Measurements from ENCODE around the gene POMC. TPM values are rescaled to one million over a fixed set of nuclear protein-coding genes. Genes with fewer than 3 reads are reported as not detected.
"Not testable (repeated sequence)": the region's sequence is repeated elsewhere in the genome, so short reads cannot be mapped to it uniquely, and the experiment has no call there.

Gene POMC
- total RNA-seq, 1 donor from 2014 or later = 8.8 TPM

DNA sequence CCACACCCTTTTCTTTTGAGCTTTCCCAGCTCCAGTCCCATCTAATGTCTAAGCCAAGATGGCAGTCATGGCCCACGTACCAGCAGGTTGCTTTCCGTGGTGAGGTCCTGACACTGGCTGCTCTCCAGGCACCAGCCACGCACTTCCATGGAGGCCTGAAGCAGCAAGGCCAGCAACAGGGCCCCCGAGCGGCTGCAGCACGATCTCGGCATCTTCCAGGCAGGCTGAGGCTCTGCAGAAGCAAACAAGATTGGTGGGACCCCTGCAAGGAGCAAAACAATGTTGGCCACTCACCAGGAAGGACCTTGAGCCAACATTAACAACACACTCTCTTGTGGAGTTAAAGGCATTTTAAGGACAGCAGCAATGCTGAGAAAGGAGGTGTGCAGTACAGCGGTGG, 3.8 kb downstream of the POMC start:
- H3K4me3 ChIP-seq (ENCODE audit: low read depth, low read length) = no peak overlapping the region
- peaks cover 39% of the 10 kb centered on the region for H3K27me3 ChIP-seq (ENCODE audit: control insufficient read depth, insufficient read depth, low read length)
- DNase-seq (ENCODE audit: low read depth) = no peak
- H3K36me3 ChIP-seq (ENCODE audit: control insufficient read depth, insufficient read depth, low read length) = no peaks in the 10 kb centered on the region
- TF ChIP-seq, protein P1, sequence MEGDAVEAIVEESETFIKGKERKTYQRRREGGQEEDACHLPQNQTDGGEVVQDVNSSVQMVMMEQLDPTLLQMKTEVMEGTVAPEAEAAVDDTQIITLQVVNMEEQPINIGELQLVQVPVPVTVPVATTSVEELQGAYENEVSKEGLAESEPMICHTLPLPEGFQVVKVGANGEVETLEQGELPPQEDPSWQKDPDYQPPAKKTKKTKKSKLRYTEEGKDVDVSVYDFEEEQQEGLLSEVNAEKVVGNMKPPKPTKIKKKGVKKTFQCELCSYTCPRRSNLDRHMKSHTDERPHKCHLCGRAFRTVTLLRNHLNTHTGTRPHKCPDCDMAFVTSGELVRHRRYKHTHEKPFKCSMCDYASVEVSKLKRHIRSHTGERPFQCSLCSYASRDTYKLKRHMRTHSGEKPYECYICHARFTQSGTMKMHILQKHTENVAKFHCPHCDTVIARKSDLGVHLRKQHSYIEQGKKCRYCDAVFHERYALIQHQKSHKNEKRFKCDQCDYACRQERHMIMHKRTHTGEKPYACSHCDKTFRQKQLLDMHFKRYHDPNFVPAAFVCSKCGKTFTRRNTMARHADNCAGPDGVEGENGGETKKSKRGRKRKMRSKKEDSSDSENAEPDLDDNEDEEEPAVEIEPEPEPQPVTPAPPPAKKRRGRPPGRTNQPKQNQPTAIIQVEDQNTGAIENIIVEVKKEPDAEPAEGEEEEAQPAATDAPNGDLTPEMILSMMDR (IDR thresholded peaks at IDR 0.05; ENCODE audit: insufficient read depth, low read length, poor library complexity, severe bottlenecking) = no peak

- peaks cover 14% of the 10 kb centered on the region for H3K27me3 ChIP-seq (ENCODE audit: control insufficient read depth, insufficient read depth, low read length)
- not testable (repeated sequence) for DNase-seq (ENCODE audit: low read depth); H3K4me3 ChIP-seq (ENCODE audit: low read depth, low read length); H3K36me3 ChIP-seq (ENCODE audit: control insufficient read depth, insufficient read depth, low read length)
Measured at GRCh38 chr2:25162061-25162460, 6.3 kb downstream of the POMC start.

DNA sequence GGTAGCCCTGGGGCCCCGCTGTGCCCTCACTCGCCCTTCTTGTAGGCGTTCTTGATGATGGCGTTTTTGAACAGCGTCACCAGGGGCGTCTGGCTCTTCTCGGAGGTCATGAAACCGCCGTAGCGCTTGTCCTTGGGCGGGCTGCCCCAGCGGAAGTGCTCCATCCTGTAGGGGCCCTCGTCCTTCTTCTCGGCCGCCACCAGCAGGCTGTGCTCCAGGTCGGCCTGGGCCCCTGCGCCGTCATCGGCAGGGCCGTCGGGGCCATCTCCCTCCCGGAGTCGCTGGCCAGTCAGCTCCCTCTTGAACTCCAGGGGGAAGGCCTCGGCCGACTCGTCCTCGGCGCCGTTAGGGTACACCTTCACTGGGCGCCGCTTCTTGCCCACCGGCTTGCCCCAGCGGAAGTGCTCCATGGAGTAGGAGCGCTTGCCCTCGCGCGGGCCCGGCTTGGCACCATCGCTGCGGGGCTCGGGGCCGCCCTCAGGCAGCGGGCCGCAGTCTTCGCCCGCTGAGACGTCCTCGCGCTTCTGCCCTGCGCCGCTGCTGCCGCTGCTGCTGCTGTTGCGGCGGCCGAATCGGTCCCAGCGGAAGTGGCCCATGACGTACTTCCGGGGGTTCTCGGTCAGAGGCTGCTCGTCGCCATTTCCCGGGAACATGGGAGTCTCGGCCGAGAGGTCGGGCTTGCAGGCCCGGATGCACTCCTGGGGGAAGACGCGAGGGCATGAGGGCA, 7.2 kb downstream of the POMC start:
- no peaks in the 10 kb centered on the region for H3K36me3 ChIP-seq (ENCODE audit: control insufficient read depth, insufficient read depth, low read length)
- peaks cover 8% of the 10 kb centered on the region for H3K27me3 ChIP-seq (ENCODE audit: control insufficient read depth, insufficient read depth, low read length)
- peak overlapping the region; percentile 33 for H3K4me3 ChIP-seq (ENCODE audit: low read depth, low read length)
- TF ChIP-seq, protein P1 (IDR thresholded peaks at IDR 0.05; ENCODE audit: insufficient read depth, low read length, poor library complexity, severe bottlenecking) = no peak
- DNase-seq (ENCODE audit: low read depth) = no peak

DNA sequence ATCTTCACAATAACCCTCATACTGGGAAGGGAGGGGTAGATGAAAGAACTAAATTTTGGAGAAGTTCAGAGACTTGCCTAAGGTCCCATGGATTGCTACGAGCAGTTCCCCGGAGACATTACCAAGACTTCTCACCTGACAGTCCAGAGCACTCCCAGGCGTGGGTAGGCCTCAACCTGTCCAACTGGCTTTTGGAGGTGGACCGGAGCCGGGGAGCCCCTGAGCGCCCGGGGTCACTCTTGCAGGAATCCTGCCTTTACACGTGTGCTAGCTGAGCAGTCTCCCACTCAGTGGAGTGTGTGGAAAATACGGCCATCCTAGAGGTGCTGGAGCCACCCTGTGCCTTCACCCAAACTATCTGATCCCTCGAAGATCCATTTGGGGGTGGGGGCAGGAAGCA, 8.0 kb downstream of the POMC start:
- peaks cover 4% of the 10 kb centered on the region for H3K27me3 ChIP-seq (ENCODE audit: control insufficient read depth, insufficient read depth, low read length)
- DNase-seq (ENCODE audit: low read depth) = no peak
- TF ChIP-seq, protein P1 (IDR thresholded peaks at IDR 0.05; ENCODE audit: insufficient read depth, low read length, poor library complexity, severe bottlenecking) = no peak
- H3K4me3 ChIP-seq (ENCODE audit: low read depth, low read length) = no peak overlapping the region
- no peaks in the 10 kb centered on the region for H3K36me3 ChIP-seq (ENCODE audit: control insufficient read depth, insufficient read depth, low read length)

DNA sequence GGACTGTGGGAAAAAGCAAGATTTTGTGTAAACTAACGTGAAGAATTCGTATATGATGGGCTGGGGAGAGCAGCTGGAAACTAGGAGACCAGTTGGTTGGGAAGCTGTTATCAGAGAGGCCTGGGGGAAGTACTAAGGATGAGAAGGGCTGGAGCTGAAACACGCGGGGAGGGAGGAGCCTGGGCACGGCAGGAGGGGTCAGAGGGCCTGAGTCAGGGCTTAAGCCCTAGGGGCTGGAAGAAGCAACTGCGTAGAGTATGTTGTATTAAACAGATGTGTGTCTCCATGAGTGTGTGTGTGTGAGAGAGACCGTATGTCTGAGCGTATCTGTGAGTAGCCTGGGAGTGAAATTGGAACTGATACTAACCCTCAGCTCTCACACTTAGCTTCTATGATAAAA, 8.4 kb downstream of the POMC start:
- peaks cover 4% of the 10 kb centered on the region for H3K27me3 ChIP-seq (ENCODE audit: control insufficient read depth, insufficient read depth, low read length)
- H3K4me3 ChIP-seq (ENCODE audit: low read depth, low read length) = no peak overlapping the region
- TF ChIP-seq, protein P1 (IDR thresholded peaks at IDR 0.05; ENCODE audit: insufficient read depth, low read length, poor library complexity, severe bottlenecking) = no peak
- no peaks in the 10 kb centered on the region for H3K36me3 ChIP-seq (ENCODE audit: control insufficient read depth, insufficient read depth, low read length)
- no peak for DNase-seq (ENCODE audit: low read depth)

- TF ChIP-seq, protein P1 (IDR thresholded peaks at IDR 0.05; ENCODE audit: insufficient read depth, low read length, poor library complexity, severe bottlenecking) = no peak
- Histone ChIP-seq H3K4me3 (ENCODE audit: low read depth, low read length) (no peak overlapping the region), H3K36me3 (ENCODE audit: control insufficient read depth, insufficient read depth, low read length) (no peaks in the 10 kb centered on the region), H3K27me3 (ENCODE audit: control insufficient read depth, insufficient read depth, low read length) (no peaks in the 10 kb centered on the region)
- DNase-seq (ENCODE audit: low read depth) = no peak
Measured at GRCh38 chr2:25158096-25158852, 10.1 kb downstream of the POMC start.
